Measurements from ENCODE around the gene ABCA13. TPM values are rescaled to one million over a fixed set of nuclear protein-coding genes. Genes with fewer than 3 reads are reported as not detected.

The ABCA13 gene
- total RNA-seq, 1 donor from 2014 or later, result 0.12 TPM

- no peak for TF ChIP-seq CTCF (IDR thresholded peaks at IDR 0.05; ENCODE audit: unreplicated experiment)
- DNase-seq (ENCODE audit: low spot score, unreplicated experiment), result no peak
- H3K27me3 Mint-ChIP-seq, result no peaks in the 10 kb centered on the region
- no peaks in the 10 kb centered on the region for H3K9me3 Mint-ChIP-seq (ENCODE audit: low read depth)
- H3K27ac Mint-ChIP-seq, result no peak overlapping the region
- no peaks in the 10 kb centered on the region for H3K36me3 Mint-ChIP-seq (ENCODE audit: insufficient read depth)
- no peak overlapping the region for H3K4me3 Mint-ChIP-seq (ENCODE audit: low read depth)
- H3K4me1 Mint-ChIP-seq (ENCODE audit: low read depth), result no peaks in the 10 kb centered on the region
These were observed 446.2 kb downstream of the ABCA13 start for GRCh38 chr7:48617508-48617907.

- H3K27me3 Mint-ChIP-seq, result no peaks in the 10 kb centered on the region
- no peak for DNase-seq (ENCODE audit: low spot score, unreplicated experiment)
- H3K4me3 Mint-ChIP-seq (ENCODE audit: low read depth), result no peak overlapping the region
- no peak overlapping the region for H3K27ac Mint-ChIP-seq
- H3K9me3 Mint-ChIP-seq (ENCODE audit: low read depth), result no peaks in the 10 kb centered on the region
- H3K36me3 Mint-ChIP-seq (ENCODE audit: insufficient read depth), result no peaks in the 10 kb centered on the region
- H3K4me1 Mint-ChIP-seq (ENCODE audit: low read depth), result no peaks in the 10 kb centered on the region
- TF ChIP-seq CTCF (IDR thresholded peaks at IDR 0.05; ENCODE audit: unreplicated experiment), result no peak
These were observed 446.7 kb downstream of the ABCA13 start for GRCh38 chr7:48617993-48618392.

- no peak for TF ChIP-seq CTCF (IDR thresholded peaks at IDR 0.05; ENCODE audit: unreplicated experiment)
- Mint-ChIP-seq H3K27ac (no peak overlapping the region), H3K4me1 (ENCODE audit: low read depth) (no peaks in the 10 kb centered on the region), H3K9me3 (ENCODE audit: low read depth) (no peaks in the 10 kb centered on the region), H3K4me3 (ENCODE audit: low read depth) (no peak overlapping the region), H3K27me3 (no peaks in the 10 kb centered on the region), H3K36me3 (ENCODE audit: insufficient read depth) (no peaks in the 10 kb centered on the region)
- DNase-seq (ENCODE audit: low spot score, unreplicated experiment), result no peak
These were observed 449.8 kb downstream of the ABCA13 start for GRCh38 chr7:48621076-48621475.

GRCh38 chr7:48627164-48627563 is 455.9 kb downstream of the ABCA13 start:
- Mint-ChIP-seq H3K36me3 (ENCODE audit: insufficient read depth) (no peaks in the 10 kb centered on the region), H3K27me3 (no peaks in the 10 kb centered on the region)

GRCh38 chr7:48628793-48629349 is 457.6 kb downstream of the ABCA13 start:
- Mint-ChIP-seq H3K36me3 (ENCODE audit: insufficient read depth) (no peaks in the 10 kb centered on the region), H3K4me3 (ENCODE audit: low read depth) (no peak overlapping the region), H3K9me3 (ENCODE audit: low read depth) (peaks cover 6% of the 10 kb centered on the region), H3K4me1 (ENCODE audit: low read depth) (no peaks in the 10 kb centered on the region), H3K27ac (no peak overlapping the region), H3K27me3 (no peaks in the 10 kb centered on the region)
- TF ChIP-seq CTCF (IDR thresholded peaks at IDR 0.05; ENCODE audit: unreplicated experiment), result no peak
- no peak for DNase-seq (ENCODE audit: low spot score, unreplicated experiment)

More at GRCh38 chr7:48627164-48627563, 455.9 kb downstream of the ABCA13 start:
- H3K4me3 Mint-ChIP-seq (ENCODE audit: low read depth), result no peak overlapping the region
- H3K27ac Mint-ChIP-seq, result no peak overlapping the region
- H3K9me3 Mint-ChIP-seq (ENCODE audit: low read depth), result peaks cover 5% of the 10 kb centered on the region
- no peaks in the 10 kb centered on the region for H3K4me1 Mint-ChIP-seq (ENCODE audit: low read depth)
- no peak for TF ChIP-seq CTCF (IDR thresholded peaks at IDR 0.05; ENCODE audit: unreplicated experiment)
- no peak for DNase-seq (ENCODE audit: low spot score, unreplicated experiment)
